Effector memory CD8-positive, alpha-beta T cell (primary cell): ENCODE results near the gene NPDC1.
"Not testable (repeated sequence)": the region's sequence is repeated elsewhere in the genome, so short reads cannot be mapped to it uniquely, and the experiment has no call there.

Experiments used
- ATAC-seq: fragments of 150-1000 bp; cut with Tn5 transposase; replicated peaks from 2 replicates; pipeline ENCODE4 v1.10.0; 2021; ENCODE audit warnings: mild to moderate bottlenecking, moderate library complexity
- DNase-seq, 3 experiments: peaks; one replicate each; pipeline ENCODE4 v3.0.0; 2021
- H3K27ac Mint-ChIP-seq, 2 donors: one replicate each; pipeline ENCODE4 v1.8.0; 2022; ENCODE audit warnings: mild to moderate bottlenecking in 2 of 2, mixed read lengths in 2 of 2, moderate library complexity in 2 of 2
- H3K27me3 Mint-ChIP-seq, 2 donors: one replicate each; pipeline ENCODE4 v1.8.0; 2022; ENCODE audit warnings: mixed read lengths in 2 of 2
- H3K36me3 Mint-ChIP-seq: one replicate; pipeline ENCODE4 v1.8.0; 2022; ENCODE audit warnings: mild to moderate bottlenecking, moderate library complexity, mixed read lengths; ENCODE audit not compliant: insufficient read depth
- H3K4me1 Mint-ChIP-seq, 2 donors: one replicate each; pipeline ENCODE4 v1.8.0; 2022; ENCODE audit warnings: low read depth in 2 of 2, mixed read lengths in 2 of 2
- H3K4me3 Mint-ChIP-seq, 2 donors: one replicate each; pipeline ENCODE4 v1.8.0; 2022; ENCODE audit warnings: mild to moderate bottlenecking in 2 of 2, mixed read lengths in 2 of 2, moderate library complexity in 2 of 2
- H3K9me3 Mint-ChIP-seq, 2 donors: one replicate each; pipeline ENCODE4 v1.8.0; 2022; ENCODE audit warnings: mixed read lengths in 2 of 2

NPDC1 gene

DNA sequence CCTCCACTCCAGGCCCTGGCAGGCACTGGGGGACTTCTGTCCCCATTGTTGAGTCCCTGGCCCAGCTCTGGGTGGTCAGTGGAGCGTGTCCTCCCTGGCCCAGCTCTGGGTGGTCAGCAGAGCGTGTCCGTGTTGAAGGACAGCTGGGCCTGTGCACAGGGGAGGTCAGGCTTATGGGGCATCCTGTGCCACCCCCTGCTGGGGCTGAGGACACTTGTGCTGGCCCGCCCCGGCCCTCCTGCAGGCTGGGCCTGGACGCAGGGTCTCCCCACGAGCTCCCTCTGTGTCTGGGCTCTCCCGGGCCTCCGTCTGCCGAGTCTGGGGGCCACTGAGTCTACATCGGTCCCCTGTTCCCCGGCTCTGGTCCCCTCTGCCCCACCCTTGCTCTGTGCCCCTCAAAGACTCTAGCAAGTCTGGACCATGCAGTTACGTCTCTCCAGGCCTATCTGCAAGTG, 38.1 kb downstream of the NPDC1 start:
- Mint-ChIP-seq H3K4me3 (no peak overlapping the region), H3K36me3 (peaks cover 22% of the 10 kb centered on the region), H3K27ac (peak overlapping the region in 1 of 2 donors; percentile 67), H3K9me3 (no peaks in the 10 kb centered on the region), H3K4me1 (peaks cover 11 to 12% of the 10 kb centered on the region in 2 donors), H3K27me3 (no peaks in the 10 kb centered on the region)
- DNase-seq (no peak), ATAC-seq (no peak)

DNA sequence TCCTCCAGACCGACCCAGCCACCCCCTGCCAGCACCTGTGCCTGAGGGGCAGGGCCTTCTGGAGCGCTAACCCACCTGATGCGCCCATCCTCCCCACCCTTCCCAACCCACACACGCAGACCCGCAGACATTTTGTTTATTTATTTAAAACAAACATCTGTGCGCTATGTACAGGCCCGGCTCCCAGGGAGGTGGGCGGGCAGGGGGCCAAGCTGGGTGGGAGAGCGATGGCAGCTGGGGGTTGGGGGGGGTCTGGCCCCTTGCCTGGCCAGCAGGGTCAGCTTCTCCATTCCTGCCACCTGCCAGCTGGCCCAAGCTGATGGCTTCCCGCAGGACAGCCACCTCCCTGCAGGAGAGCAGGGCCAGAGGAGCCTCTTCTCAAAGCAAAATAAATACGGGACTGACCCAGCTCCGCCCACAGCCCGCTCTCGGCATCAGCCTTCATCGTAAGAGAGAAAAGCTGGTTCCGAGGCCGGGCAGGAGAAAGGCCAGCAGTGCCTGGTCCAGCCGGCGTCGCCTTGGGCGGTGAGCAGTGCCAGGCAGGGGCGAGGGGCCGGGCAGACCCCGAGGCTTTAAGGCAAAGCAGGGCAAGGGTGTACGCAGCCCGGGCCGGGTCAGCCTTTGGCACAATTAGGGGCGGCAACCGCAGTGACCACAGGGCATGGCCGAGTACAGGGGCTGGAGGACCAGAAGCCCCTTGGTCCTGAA, 38.7 kb downstream of the NPDC1 start:
- ATAC-seq, result no peak
- H3K36me3 Mint-ChIP-seq, result peaks cover 22% of the 10 kb centered on the region

DNA sequence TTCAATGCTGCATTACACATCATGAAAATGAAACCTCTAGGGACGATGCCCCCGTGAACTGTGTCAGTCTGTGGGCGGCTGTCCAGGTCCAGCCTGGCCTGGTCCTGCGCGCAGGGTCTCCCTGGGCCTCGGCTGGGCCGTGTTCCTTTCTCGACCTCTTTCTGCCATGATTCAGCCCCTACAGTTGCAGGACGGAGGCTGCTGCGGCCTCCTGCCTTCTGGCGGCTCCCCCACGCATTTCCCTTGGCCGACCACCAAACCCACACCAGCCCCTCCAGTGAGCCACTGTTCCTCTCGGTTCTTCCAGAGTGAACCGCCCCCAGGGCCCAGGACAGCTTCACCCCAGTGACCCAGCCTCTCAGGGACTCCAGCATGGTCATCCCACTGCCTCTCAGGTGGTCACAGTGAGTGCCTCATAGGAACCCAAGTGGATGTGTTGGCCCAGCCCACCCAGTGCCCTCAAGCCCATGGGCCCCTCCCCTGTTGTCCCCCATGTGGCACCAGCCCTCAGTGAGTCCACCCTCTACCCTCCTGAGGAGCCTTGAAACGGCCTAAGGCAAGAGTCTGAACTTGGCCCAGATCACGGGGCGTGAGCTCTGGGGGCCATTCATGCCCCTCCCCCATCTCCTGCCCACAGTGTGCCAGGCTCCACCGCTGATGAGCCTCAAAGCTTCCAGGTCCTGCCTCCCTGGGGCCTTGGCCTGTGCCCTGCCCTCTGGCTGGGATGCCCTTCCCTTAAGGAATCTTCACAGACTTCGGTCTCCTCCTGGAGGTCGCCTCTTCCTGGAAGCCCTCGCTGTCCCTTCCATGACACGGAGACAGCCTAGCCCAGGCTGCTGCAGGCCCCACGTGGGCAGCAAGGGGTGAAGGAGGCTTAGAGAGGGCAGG, 39.6 kb downstream of the NPDC1 start:
- Mint-ChIP-seq H3K9me3 (no peaks in the 10 kb centered on the region), H3K4me1 (peaks cover 11 to 12% of the 10 kb centered on the region in 2 donors), H3K36me3 (peaks cover 18% of the 10 kb centered on the region), H3K4me3 (peak overlapping the region; percentile 33 to 51), H3K27me3 (no peaks in the 10 kb centered on the region), H3K27ac (peak overlapping the region in 1 of 2 donors; percentile 74)
- ATAC-seq (peak; percentile 17), DNase-seq (no peak)

More for the DNA sequence above, 38.7 kb downstream of the NPDC1 start:
- H3K4me3 Mint-ChIP-seq, result no peak overlapping the region
- no peaks in the 10 kb centered on the region for H3K9me3 Mint-ChIP-seq
- H3K4me1 Mint-ChIP-seq, result peaks cover 11 to 12% of the 10 kb centered on the region in 2 donors
- H3K27me3 Mint-ChIP-seq, result no peaks in the 10 kb centered on the region
- H3K27ac Mint-ChIP-seq, result peak overlapping the region in 1 of 2 donors; percentile 67
- no peak for DNase-seq

DNA sequence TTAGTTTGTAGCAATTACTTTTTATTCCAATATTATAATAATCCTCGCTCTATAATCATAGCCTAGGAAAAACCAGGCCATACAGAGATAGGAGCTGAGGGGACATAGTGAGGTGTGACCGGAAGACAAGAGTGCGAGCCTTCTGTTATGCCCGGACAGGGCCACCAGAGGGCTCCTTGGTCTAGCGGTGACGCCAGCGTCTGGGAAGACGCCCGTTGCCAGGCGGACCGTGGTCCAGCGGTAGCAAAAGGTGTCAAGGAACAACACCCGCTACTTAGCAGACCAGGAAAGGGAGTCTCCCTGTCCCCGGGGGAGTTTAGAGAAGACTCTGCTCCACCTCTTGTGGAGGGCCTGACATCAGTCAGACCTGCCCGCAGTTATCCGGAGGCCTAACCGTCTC, 41.7 kb downstream of the NPDC1 start:
- not testable (repeated sequence) for ATAC-seq, H3K9me3 Mint-ChIP-seq, DNase-seq, H3K27me3 Mint-ChIP-seq, H3K4me3 Mint-ChIP-seq
- Mint-ChIP-seq H3K36me3 (peaks cover 18% of the 10 kb centered on the region), H3K27ac (peak overlapping the region in 1 of 2 donors; percentile 21), H3K4me1 (peaks cover 21% of the 10 kb centered on the region in 2 donors)

DNA sequence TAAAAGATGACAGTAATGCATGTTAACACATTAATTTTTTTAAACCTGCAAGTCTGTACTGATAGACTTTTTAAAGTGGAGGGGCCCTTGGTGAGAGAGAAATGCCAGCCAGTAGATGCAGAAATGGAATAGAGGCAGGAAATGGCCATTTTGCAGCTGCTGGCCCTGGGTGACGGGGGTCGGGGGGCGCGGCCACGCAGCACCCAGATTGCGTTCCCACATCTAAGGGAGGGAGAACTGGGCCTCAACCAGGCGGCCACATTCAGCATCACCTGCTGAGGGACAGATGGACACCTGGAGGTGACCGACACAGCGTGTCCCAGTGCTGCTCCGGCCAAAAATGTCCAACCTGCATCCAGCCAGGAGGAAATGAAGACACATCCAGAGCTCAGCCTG, 43.3 kb downstream of the NPDC1 start:
- peak overlapping the region in 1 of 2 donors; percentile 46 for H3K4me3 Mint-ChIP-seq
- no peaks in the 10 kb centered on the region for H3K27me3 Mint-ChIP-seq
- ATAC-seq, result no peak
- H3K27ac Mint-ChIP-seq, result no peak overlapping the region
- H3K36me3 Mint-ChIP-seq, result peaks cover 26% of the 10 kb centered on the region
- no peaks in the 10 kb centered on the region for H3K9me3 Mint-ChIP-seq
- DNase-seq, result no peak
- peaks cover 34 to 35% of the 10 kb centered on the region in 2 donors for H3K4me1 Mint-ChIP-seq

DNA sequence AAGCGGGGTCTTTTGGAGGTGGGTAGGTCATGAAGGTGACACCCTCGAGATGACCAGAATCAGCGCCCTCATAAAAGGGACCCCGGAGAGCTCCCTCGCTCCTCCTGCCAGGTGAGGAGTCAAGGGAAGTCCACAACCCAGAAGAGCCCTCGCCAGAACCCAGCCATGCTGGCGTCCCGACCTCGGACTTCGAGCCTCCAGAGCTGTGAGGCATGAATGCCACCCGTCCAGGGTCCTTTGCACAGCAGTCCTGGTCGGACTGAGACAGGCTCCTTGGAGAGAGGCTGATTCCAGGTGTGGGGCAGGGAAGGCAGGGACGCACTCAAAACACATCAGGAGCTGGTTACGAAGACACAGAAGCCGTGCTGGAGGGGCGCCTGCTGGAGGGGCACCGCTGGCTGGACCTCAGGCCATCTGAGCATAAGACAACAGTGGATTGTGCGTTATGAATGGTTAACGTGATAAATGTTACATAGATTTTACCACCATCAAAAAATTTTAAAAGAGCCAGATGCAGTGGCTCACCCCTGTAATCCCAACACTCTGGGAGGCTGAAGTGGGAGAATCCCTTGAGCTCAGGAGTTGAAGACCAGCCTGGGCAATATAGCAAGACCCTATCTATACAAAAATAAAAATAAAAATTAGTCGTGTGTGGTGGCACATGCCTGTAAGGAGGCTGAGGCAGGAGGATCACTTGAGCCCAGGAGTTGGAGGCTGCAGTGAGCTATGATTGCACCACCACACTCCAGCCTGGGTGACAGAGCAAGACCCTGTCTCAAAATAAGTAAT, 43.9 kb downstream of the NPDC1 start:
- peak overlapping the region in 1 of 2 donors; percentile 46 for H3K4me3 Mint-ChIP-seq
- no peak for ATAC-seq
- DNase-seq, result no peak
- no peaks in the 10 kb centered on the region for H3K27me3 Mint-ChIP-seq
- H3K27ac Mint-ChIP-seq, result no peak overlapping the region
- H3K4me1 Mint-ChIP-seq, result peaks cover 39% of the 10 kb centered on the region in 2 donors
- H3K9me3 Mint-ChIP-seq, result no peaks in the 10 kb centered on the region
- peaks cover 26% of the 10 kb centered on the region for H3K36me3 Mint-ChIP-seq

DNA sequence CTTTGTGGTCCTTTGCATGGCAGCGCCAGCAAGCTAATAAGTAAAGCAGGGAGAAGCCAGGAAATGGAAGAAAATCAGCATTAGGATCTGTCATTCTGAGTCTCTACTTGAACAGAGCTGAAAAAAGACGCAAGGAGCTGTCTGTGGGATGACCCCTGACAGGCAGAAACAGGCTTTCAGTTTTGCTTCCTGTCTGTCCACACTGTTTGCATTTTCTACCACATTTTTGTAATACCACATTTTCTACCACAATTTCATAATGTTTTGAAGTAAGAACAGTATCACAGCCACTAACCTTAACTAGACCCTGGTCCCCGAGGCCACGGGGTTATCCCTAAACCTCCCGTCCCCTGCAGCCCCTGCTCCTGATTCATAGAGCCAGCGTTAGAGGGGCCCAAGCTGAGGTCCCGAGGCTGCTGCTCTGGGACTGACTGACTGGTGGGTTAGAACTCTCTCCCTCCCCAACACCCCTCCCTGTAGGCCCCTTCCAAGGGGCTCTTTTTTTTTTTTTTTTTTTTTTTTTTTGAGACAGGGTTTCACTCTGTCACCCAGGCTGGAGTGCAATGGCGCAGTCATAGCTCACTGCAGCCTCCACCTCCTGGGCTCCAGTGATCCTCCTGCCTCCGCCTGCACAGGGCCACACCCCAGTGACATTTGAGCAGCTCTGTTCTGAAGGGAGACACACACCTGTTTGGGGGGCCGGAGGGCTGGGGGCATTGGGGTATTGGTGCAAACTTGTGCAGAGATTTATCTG, 45.6 kb downstream of the NPDC1 start:
- H3K9me3 Mint-ChIP-seq, result no peaks in the 10 kb centered on the region
- peak; percentile 37 to 49 (median 38) for DNase-seq
- peak overlapping the region; percentile 71 for H3K4me3 Mint-ChIP-seq
- no peaks in the 10 kb centered on the region for H3K27me3 Mint-ChIP-seq
- H3K36me3 Mint-ChIP-seq, result peaks cover 35% of the 10 kb centered on the region
- H3K27ac Mint-ChIP-seq, result peak overlapping the region; percentile 98 to 99
- ATAC-seq, result peak; percentile 48
- peaks cover 39 to 43% of the 10 kb centered on the region in 2 donors for H3K4me1 Mint-ChIP-seq

DNA sequence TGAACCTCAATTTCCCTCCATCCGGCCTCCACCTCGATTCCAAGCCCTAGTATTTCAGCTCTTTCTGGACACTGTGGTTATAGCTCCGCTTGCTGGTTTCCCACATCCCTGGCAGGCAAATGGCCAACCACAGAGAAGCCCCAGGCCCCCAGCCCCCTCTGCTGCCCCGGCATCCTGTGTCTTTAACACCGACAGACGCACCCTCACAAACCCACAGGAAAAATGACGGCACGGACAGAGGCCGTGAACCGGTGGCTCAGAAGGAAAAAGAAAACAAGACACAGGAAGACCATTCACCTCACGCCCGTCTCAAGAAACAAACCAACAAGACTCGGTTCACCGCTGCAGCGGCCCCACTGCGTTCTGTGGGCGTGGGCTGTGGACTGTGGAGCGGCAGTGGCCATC, 48.1 kb downstream of the NPDC1 start:
- Mint-ChIP-seq H3K4me1 (peaks cover 44 to 48% of the 10 kb centered on the region in 2 donors), H3K27ac (peak overlapping the region; percentile 98 to 99), H3K36me3 (peaks cover 45% of the 10 kb centered on the region), H3K4me3 (peak overlapping the region; percentile 94 to 95), H3K27me3 (no peaks in the 10 kb centered on the region), H3K9me3 (no peaks in the 10 kb centered on the region)
- DNase-seq, result peak; percentile 53 to 59 (median 59)
- ATAC-seq, result peak; percentile 39

DNA sequence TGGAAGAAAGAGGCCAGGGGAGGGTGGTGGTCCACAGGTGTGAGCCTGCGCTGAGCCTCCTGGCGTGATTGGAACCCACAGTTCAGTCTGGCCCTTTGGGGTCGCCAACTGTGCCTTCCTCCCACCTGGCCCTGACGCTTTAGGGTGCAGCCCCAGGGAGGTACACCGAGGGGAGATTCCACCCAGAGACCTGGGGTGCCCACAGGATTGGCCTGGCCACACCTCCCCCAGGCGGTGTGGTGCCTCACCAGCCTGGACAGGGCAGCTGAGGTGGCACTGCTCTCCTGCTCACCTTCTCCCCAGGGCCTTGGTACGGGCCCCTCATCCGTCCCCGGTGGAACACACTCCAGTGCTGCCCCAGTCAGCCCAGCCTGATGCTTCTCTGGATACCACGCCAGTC, 48.6 kb downstream of the NPDC1 start:
- H3K27me3 Mint-ChIP-seq, result no peaks in the 10 kb centered on the region
- H3K9me3 Mint-ChIP-seq, result no peaks in the 10 kb centered on the region
- peak in 1 of 3 experiments; percentile 29 for DNase-seq
- H3K4me1 Mint-ChIP-seq, result peaks cover 47 to 48% of the 10 kb centered on the region in 2 donors
- peak overlapping the region; percentile 94 to 95 for H3K4me3 Mint-ChIP-seq
- peaks cover 50% of the 10 kb centered on the region for H3K36me3 Mint-ChIP-seq
- H3K27ac Mint-ChIP-seq, result peak overlapping the region; percentile 98 to 99
- peak; percentile 9 for ATAC-seq

DNA sequence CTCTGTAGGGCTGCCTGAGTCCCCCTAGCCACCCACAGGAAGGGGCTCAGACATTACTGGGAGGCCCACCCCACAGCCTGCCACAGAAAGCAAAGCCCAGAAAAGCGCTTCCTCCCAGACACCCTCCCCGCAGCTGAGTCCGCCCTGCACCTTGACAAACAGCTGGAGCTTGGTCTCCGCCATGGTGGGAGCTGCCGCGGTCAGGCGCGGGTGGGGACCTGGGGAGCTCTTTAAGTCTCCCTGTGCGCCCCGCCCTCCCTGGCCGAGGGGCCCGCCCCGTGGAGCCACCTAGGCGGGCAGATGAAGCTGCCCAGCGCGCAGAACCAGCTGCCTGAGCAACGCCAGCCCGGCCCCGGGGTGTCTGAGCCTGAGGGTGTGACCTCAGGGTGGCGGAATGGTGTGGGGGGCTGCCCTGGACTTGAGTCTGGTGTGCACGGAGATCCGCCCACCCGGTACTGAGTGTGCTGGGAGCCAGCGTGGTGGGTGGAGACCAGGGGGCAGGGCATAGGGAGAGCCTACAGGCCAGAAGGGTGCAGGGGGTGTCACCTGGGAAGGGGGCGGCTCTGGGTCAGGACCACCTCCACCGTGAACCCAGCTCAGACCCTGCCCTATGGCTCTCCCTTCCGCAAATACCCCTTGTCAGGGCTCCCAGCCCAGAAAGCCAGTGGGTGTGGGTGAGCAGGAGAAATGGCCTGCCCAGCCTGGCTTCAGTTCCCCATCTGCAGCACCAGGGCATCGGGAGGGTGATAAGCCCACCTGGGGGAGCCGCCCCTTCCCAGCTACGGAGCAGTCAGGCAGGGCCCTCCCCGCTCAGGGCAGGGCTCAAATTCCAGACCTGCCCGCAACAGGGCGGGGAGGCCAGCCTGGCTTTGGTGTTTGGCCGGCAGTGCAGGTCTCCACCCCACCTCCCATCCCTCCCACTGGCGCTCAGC, 49.4 kb downstream of the NPDC1 start, which contains the start of gene CLIC3:
Gene CLIC3, minus strand, starts transcription at position 208 of the 932 bp plus-strand sequence. Its CDS starts 25 bp downstream, at position 183.
- Mint-ChIP-seq H3K36me3 (peaks cover 52% of the 10 kb centered on the region), H3K4me3 (peak within 1 kb of the TSS; percentile 94 to 95), H3K27ac (peak within 1 kb of the TSS; percentile 98 to 99), H3K4me1 (peaks cover 48 to 49% of the 10 kb centered on the region in 2 donors), H3K9me3 (no peaks in the 10 kb centered on the region), H3K27me3 (no peaks in the 10 kb centered on the region)
- DNase-seq (peak; percentile 68 to 72 (median 68)), ATAC-seq (peak; percentile 34)

DNA sequence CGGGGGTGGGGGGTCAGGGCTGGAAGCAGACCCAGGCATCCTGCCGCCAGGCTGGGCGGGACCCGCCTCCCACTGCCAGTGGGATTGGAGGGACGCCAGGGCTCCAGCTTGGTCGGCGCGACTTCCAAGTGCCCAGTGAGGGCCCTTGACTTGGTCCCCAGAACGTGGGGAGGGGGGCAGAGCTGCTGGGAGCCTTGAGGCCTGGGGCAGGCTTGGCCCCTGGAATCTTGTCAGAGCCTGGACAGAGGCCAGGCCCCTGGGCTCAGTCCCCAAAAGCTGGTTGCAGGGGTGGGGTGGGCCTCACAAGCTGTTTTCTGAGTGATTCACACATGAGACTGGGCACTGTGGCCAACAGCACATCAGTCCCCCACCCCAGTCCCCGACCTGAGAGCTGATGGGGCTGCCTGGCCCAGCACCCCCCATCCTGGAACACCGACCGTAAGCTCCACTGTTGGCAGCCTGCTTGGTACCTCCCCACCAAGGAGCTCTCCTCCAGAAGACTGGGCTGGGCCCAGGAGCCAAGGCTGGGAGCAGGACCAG, 50.1 kb downstream of the NPDC1 start:
- DNase-seq (no peak), ATAC-seq (no peak)
- H3K9me3 Mint-ChIP-seq, result no peaks in the 10 kb centered on the region
- H3K27ac Mint-ChIP-seq, result peak overlapping the region; percentile 97 to 98
- peaks cover 54 to 56% of the 10 kb centered on the region in 2 donors for H3K4me1 Mint-ChIP-seq
- no peaks in the 10 kb centered on the region for H3K27me3 Mint-ChIP-seq
- peak overlapping the region; percentile 94 to 95 for H3K4me3 Mint-ChIP-seq
- peaks cover 53% of the 10 kb centered on the region for H3K36me3 Mint-ChIP-seq
